Breast epithelium (tissue), 4 donors: ENCODE data around the gene CMSS1. TPM values are rescaled to one million over a fixed set of nuclear protein-coding genes. Genes with fewer than 3 reads are reported as not detected.
"Not testable (repeated sequence)": the region's sequence is repeated elsewhere in the genome, so short reads cannot be mapped to it uniquely, and the experiment has no call there.

Experiments
- DNase-seq, 2 donors: peaks; one replicate each; pipeline ENCODE4 v3.0.0-alpha.2; 2019; ENCODE audit warnings: low spot score in 2 of 2
- H3K27ac ChIP-seq, 2 donors: fragments of 200-600 bp; sonication (generic) in 1 of 2; one replicate each; pipeline ENCODE4 v1.5.1; 2016 to 2019; ENCODE audit warnings: mild to moderate bottlenecking in 1 of 2
- H3K27me3 ChIP-seq, 2 donors: fragments of 200-600 bp; sonication (generic) in 1 of 2; one replicate each; pipeline versions ENCODE4 v1.5.1 to v1.6.0; 2017 to 2019; ENCODE audit warnings: control low read depth in 1 of 2, mild to moderate bottlenecking in 1 of 2
- H3K36me3 ChIP-seq: fragments of 200-600 bp; one replicate; pipeline ENCODE4 v1.5.1; 2019
- H3K4me1 ChIP-seq, 2 donors: fragments of 200-600 bp; sonication (generic); one replicate each; pipeline ENCODE4 v1.5.1; 2016 to 2019; ENCODE audit warnings: control low read depth in 1 of 2
- H3K4me3 ChIP-seq, 3 donors: fragments of 200-600 bp; sonication (generic); 1 replicate in 2 of 3; 2 replicates in 1 of 3; pipeline ENCODE4 v1.5.1; 2016 to 2019; ENCODE audit warnings: mild to moderate bottlenecking in 3 of 3, moderate library complexity in 2 of 3
- H3K9me3 ChIP-seq, 2 donors: fragments of 200-600 bp; sonication (generic) in 1 of 2; one replicate each; pipeline ENCODE4 v1.5.1; 2016 to 2019; ENCODE audit warnings: control low read depth in 1 of 2
- CTCF ChIP-seq, 3 donors: fragments of 450-650 bp; IDR thresholded peaks; one replicate each; pipeline ENCODE4 v1.5.1; 2016 to 2017; ENCODE audit warnings: antibody characterized with exemption in 3 of 3, mild to moderate bottlenecking in 3 of 3, moderate library complexity in 3 of 3
- POLR2A ChIP-seq: fragments of 450-650 bp; IDR thresholded peaks from one replicate; pipeline ENCODE4 v1.6.1; 2016; ENCODE audit warnings: antibody characterized with exemption, mild to moderate bottlenecking, moderate library complexity
- POLR2AphosphoS5 ChIP-seq, 3 donors: sonication (generic); formaldehyde crosslinking; IDR thresholded peaks; one replicate each; pipeline ENCODE4 v1.6.1; 2017; ENCODE audit warnings: antibody characterized with exemption in 3 of 3
- intact Hi-C: fragments of 100-400 bp; cut with DNase I; formaldehyde crosslinking; loops from one replicate; pipeline ENCODE4 v1.15.1; 2023; ENCODE audit warnings: low total_unique reads
- total RNA-seq, 3 donors: library from RNA; depleted of rRNA; stranded (reverse); fragments of >200 nt; gene quantifications; one replicate each; pipeline ENCODE4 v1.1.0, GENCODE V29; 2016

Gene CMSS1
- total RNA-seq, 3 donors from 2014 or later: 15.5 to 35.4 (median 16.1) TPM

GRCh38 chr3:100228247-100228646 is 410.6 kb downstream of the CMSS1 start:
- no peak for TF ChIP-seq POLR2AphosphoS5 (IDR thresholded peaks at IDR 0.05)
- no peak for TF ChIP-seq POLR2A
- no peak for TF ChIP-seq CTCF (IDR thresholded peaks at IDR 0.05)
- Histone ChIP-seq H3K4me3 (no peak overlapping the region), H3K27ac (no peak overlapping the region), H3K9me3 (no peaks in the 10 kb centered on the region), H3K36me3 (no peaks in the 10 kb centered on the region), H3K27me3 (no peaks in the 10 kb centered on the region), H3K4me1 (no peaks in the 10 kb centered on the region)
- intact Hi-C loops: no loop called here
- DNase-seq: no peak

GRCh38 chr3:100229188-100229587 is 411.5 kb downstream of the CMSS1 start:
- intact Hi-C loops, H3K4me1 ChIP-seq, H3K9me3 ChIP-seq, H3K4me3 ChIP-seq, H3K27ac ChIP-seq, H3K27me3 ChIP-seq, H3K36me3 ChIP-seq, DNase-seq: not testable (repeated sequence)

- no peak overlapping the region for H3K27ac ChIP-seq
- no peak for TF ChIP-seq POLR2A
- no peak for TF ChIP-seq POLR2AphosphoS5 (IDR thresholded peaks at IDR 0.05)
- no peak for TF ChIP-seq CTCF (IDR thresholded peaks at IDR 0.05)
- H3K36me3 ChIP-seq: no peaks in the 10 kb centered on the region
- no peak overlapping the region for H3K4me3 ChIP-seq
- no peaks in the 10 kb centered on the region for H3K9me3 ChIP-seq
- DNase-seq: no peak
- H3K27me3 ChIP-seq: no peaks in the 10 kb centered on the region
- intact Hi-C loops: no loop called here
- no peaks in the 10 kb centered on the region for H3K4me1 ChIP-seq
These were observed 413.0 kb downstream of the CMSS1 start for GRCh38 chr3:100230710-100231109.

Other genes with a start within 250 kb of the CMSS1 start
- 10 to 100 TPM in 2 of 3 donors, 1 to 10 TPM in 1; 9.2 to 43.6 (median 13.6) TPM for gene COL8A1, start 179.3 kb upstream of the CMSS1 start, total RNA-seq